GM12891 (cell line): ENCODE measurements around the gene LRP1B.

ENCODE experiments used
- POLR2A ChIP-seq: IDR thresholded peaks from 2 replicates; pipeline ENCODE4 v1.6.1; 2011; ENCODE audit warnings: low read depth, low read length, control low read depth
- POLR2AphosphoS5 ChIP-seq: IDR thresholded peaks from 2 replicates; pipeline ENCODE4 v1.6.1; 2011; ENCODE audit warnings: low read depth, low read length, control low read depth
- POU2F2 ChIP-seq: IDR thresholded peaks from 2 replicates; pipeline ENCODE4 v1.6.1; 2011; ENCODE audit warnings: low read depth, mild to moderate bottlenecking, control low read depth, low read length, moderate library complexity

DNA sequence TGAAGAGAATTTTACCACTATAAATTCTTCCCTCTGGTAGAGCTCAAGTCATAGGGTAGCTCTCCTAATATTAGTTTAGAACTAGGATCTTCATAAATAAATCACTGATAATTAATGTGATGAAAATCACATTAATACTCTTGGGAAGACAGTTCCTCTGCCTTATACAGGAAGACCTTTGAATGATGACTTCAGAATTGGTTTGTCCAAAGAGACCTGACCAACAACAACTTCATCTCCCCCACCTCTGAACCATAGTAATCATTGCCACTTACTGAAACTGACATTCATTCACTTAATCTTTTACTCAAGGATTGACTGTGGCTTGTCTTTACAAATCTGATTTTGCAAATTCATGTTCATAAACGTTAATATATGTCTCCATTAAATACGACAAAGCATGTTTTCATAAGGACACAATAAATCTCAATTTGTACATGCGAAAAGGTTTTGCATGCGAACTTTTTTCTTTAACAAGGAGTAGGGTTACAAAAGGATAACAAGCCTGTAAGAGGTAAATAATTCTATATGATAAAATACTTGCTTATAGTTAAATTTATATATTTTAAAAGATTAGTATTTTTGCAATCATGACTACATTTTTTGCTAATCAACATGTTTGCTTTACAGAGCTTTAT, 61.4 kb downstream of the LRP1B start:
- no peak for TF ChIP-seq POLR2A
- no peak for TF ChIP-seq POLR2AphosphoS5
- no peak for TF ChIP-seq POU2F2
